ENCODE measurements around the gene SLC12A5. TPM values are rescaled to one million over a fixed set of nuclear protein-coding genes. Genes with fewer than 3 reads are reported as not detected.

SLC12A5 gene
- total RNA-seq, 6 experiments from 2014 or later, result 0.32 to 0.91 (median 0.64) TPM; not detected in 3

GRCh38 chr20:46007671-46008070, 21.3 kb upstream of the SLC12A5 start:
- intact Hi-C loops (cut with DNase I), result no loop called here
- no peaks in the 10 kb centered on the region for H3K36me3 ChIP-seq
- no peaks in the 10 kb centered on the region for H3K9me3 ChIP-seq
- H3K4me3 ChIP-seq, result no peak overlapping the region
- H3K27me3 ChIP-seq, result peaks cover 0 to 5% of the 10 kb centered on the region in 2 donors
- 69% methylated on average over 3 of the region's 4 CpGs for WGBS (ENCODE audit: insufficient coverage, low coverage, low lambda C conversion rate, missing lambda C conversion rate)
- ATAC-seq (no peak), DNase-seq (no peak)
- no peak overlapping the region for H3K27ac ChIP-seq
- no peaks in the 10 kb centered on the region for H3K4me1 ChIP-seq
- no peak for TF ChIP-seq CTCF (IDR thresholded peaks at IDR 0.05)
- no peak for TF ChIP-seq POLR2A (IDR thresholded peaks at IDR 0.05)

- H3K9me3 ChIP-seq, result no peaks in the 10 kb centered on the region
- intact Hi-C loops (cut with DNase I), result loop anchor here in 1 of 2 donors (10.0 kb wide), 1 partner anchor 85 kb away; no protein-coding TSS in a partner anchor
- TF ChIP-seq CTCF (IDR thresholded peaks at IDR 0.05), result no peak
- H3K27me3 ChIP-seq, result peaks cover 0 to 5% of the 10 kb centered on the region in 2 donors
- DNase-seq (no peak), ATAC-seq (no peak)
- H3K4me3 ChIP-seq, result no peak overlapping the region
- H3K36me3 ChIP-seq, result no peaks in the 10 kb centered on the region
- 27% methylated on average over 2 of the region's 20 CpGs for WGBS (ENCODE audit: insufficient coverage, low coverage, low lambda C conversion rate, missing lambda C conversion rate)
- no peak overlapping the region for H3K27ac ChIP-seq
- peaks cover 0 to 7% (median 3%) of the 10 kb centered on the region in 4 donors for H3K4me1 ChIP-seq
These were observed 19.2 kb upstream of the SLC12A5 start for GRCh38 chr20:46009816-46010215.

- ATAC-seq (peak in 3 of 4 donors; percentile 8 to 16 (median 9)), DNase-seq (peak in 1 of 3 donors; percentile 43)
- H3K36me3 ChIP-seq, result no peaks in the 10 kb centered on the region
- no peak for TF ChIP-seq CTCF (IDR thresholded peaks at IDR 0.05)
- no peak for TF ChIP-seq POLR2A (IDR thresholded peaks at IDR 0.05)
- H3K27ac ChIP-seq, result no peak overlapping the region
- H3K4me1 ChIP-seq, result peaks cover 0 to 11% (median 5%) of the 10 kb centered on the region in 4 donors
- H3K4me3 ChIP-seq, result no peak overlapping the region
- no peaks in the 10 kb centered on the region for H3K9me3 ChIP-seq
- intact Hi-C loops (cut with DNase I), result loop anchor here in 1 of 2 donors (10.0 kb wide), 1 partner anchor 84 kb away; no protein-coding TSS in a partner anchor
- WGBS (ENCODE audit: insufficient coverage, low coverage, low lambda C conversion rate, missing lambda C conversion rate), result 9% methylated on average over 25 of the region's 74 CpGs
- peaks cover 0 to 5% of the 10 kb centered on the region in 2 donors for H3K27me3 ChIP-seq
These were observed 18.3 kb upstream of the SLC12A5 start for GRCh38 chr20:46010491-46011391.

GRCh38 chr20:46011631-46012482, 17.2 kb upstream of the SLC12A5 start:
- ATAC-seq (peak in 3 of 4 donors; percentile 8 to 34 (median 15)), DNase-seq (peak; percentile 66 to 75 (median 67))
- no peaks in the 10 kb centered on the region for H3K9me3 ChIP-seq
- peaks cover 0 to 5% of the 10 kb centered on the region in 2 donors for H3K27me3 ChIP-seq
- no peaks in the 10 kb centered on the region for H3K36me3 ChIP-seq
- intact Hi-C loops (cut with DNase I), result loop anchor here in 1 of 2 donors (10.0 kb wide), 1 partner anchor 83 kb away; no protein-coding TSS in a partner anchor
- WGBS (ENCODE audit: insufficient coverage, low coverage, low lambda C conversion rate, missing lambda C conversion rate), result 14% methylated on average over 28 of the region's 57 CpGs
- no peak for TF ChIP-seq POLR2A (IDR thresholded peaks at IDR 0.05)
- peak in 2 of 4 donors; percentile 15 to 16 for TF ChIP-seq CTCF (IDR thresholded peaks at IDR 0.05)
- H3K4me3 ChIP-seq, result no peak overlapping the region
- H3K4me1 ChIP-seq, result peaks cover 0 to 11% (median 5%) of the 10 kb centered on the region in 4 donors
- no peak overlapping the region for H3K27ac ChIP-seq

All from right lobe of liver (tissue), 6 donors.